HG02763 (cell line): ENCODE results near the gene INSR.
"Not testable (repeated sequence)": the region's sequence is repeated elsewhere in the genome, so short reads cannot be mapped to it uniquely, and the experiment has no call there.

Source experiments
- ATAC-seq: cut with Tn5 transposase; IDR thresholded peaks from one replicate; pipeline ENCODE4 v1.9.1; 2021; ENCODE audit warnings: mild to moderate bottlenecking, moderate library complexity; ENCODE audit not compliant: unreplicated experiment

INSR gene

GRCh38 chr19:7149956-7150705 is 144.1 kb downstream of the INSR start:
- no peak for ATAC-seq

- not testable (repeated sequence) for ATAC-seq
Observed at GRCh38 chr19:7147119-7147675, 147.0 kb downstream of the INSR start.

- ATAC-seq, result not testable (repeated sequence)
Observed at GRCh38 chr19:7146086-7146485, 148.1 kb downstream of the INSR start.

- ATAC-seq, result no peak
Observed at GRCh38 chr19:7145494-7145893, 148.7 kb downstream of the INSR start.

GRCh38 chr19:7142771-7143170 is 151.4 kb downstream of the INSR start:
- no peak for ATAC-seq

- no peak for ATAC-seq
Observed at GRCh38 chr19:7140137-7140536, 154.1 kb downstream of the INSR start.

GRCh38 chr19:7139095-7139494 is 155.1 kb downstream of the INSR start:
- no peak for ATAC-seq

GRCh38 chr19:7138402-7138801 is 155.8 kb downstream of the INSR start:
- ATAC-seq, result no peak

GRCh38 chr19:7137120-7137519 is 157.1 kb downstream of the INSR start:
- ATAC-seq, result no peak

GRCh38 chr19:7132054-7132453 is 162.2 kb downstream of the INSR start:
- no peak for ATAC-seq

GRCh38 chr19:7130043-7130442 is 164.2 kb downstream of the INSR start:
- ATAC-seq, result no peak

GRCh38 chr19:7126132-7126531 is 168.1 kb downstream of the INSR start:
- ATAC-seq, result no peak

- ATAC-seq, result no peak
Observed at GRCh38 chr19:7125221-7125620, 169.0 kb downstream of the INSR start.

- no peak for ATAC-seq
Observed at GRCh38 chr19:7124782-7125181, 169.4 kb downstream of the INSR start.

GRCh38 chr19:7122701-7123100 is 171.5 kb downstream of the INSR start:
- no peak for ATAC-seq

- no peak for ATAC-seq
Observed at GRCh38 chr19:7120499-7120898, 173.7 kb downstream of the INSR start.

GRCh38 chr19:7119582-7119981 is 174.6 kb downstream of the INSR start:
- ATAC-seq, result no peak

GRCh38 chr19:7117248-7117647 is 177.0 kb downstream of the INSR start:
- no peak for ATAC-seq

GRCh38 chr19:7115721-7116120 is 178.5 kb downstream of the INSR start:
- ATAC-seq, result no peak

- no peak for ATAC-seq
Observed at GRCh38 chr19:7113233-7113632, 181.0 kb downstream of the INSR start.

GRCh38 chr19:7112675-7113074 is 181.5 kb downstream of the INSR start:
- ATAC-seq, result no peak

GRCh38 chr19:7109678-7110289 is 184.4 kb downstream of the INSR start:
- ATAC-seq, result no peak
